ENCODE data around the gene DENND4B.

The DENND4B gene

GRCh38 chr1:153932156-153933131 is 14.1 kb downstream of the DENND4B start:
- Histone ChIP-seq H3K36me3 (ENCODE audit: insufficient read depth, low read length) (peaks cover 60% of the 10 kb centered on the region), H3K9ac (ENCODE audit: low read length) (no peak overlapping the region), H3K4me1 (ENCODE audit: insufficient read depth, low read length) (no peaks in the 10 kb centered on the region), H3K27ac (ENCODE audit: low read depth, low read length) (no peak overlapping the region), H3K9me3 (ENCODE audit: low read length) (no peaks in the 10 kb centered on the region), H3K27me3 (ENCODE audit: control insufficient read depth in 1 of 2, insufficient read depth in 2 of 2, low read length in 2 of 2) (no peaks in the 10 kb centered on the region), H3K4me3 (ENCODE audit: low read depth in 1 of 2, low read length in 2 of 2) (no peak overlapping the region)

GRCh38 chr1:153929981-153930948 is 16.3 kb downstream of the DENND4B start:
- Histone ChIP-seq H3K4me3 (ENCODE audit: low read depth in 1 of 2, low read length in 2 of 2) (no peak overlapping the region), H3K4me1 (ENCODE audit: insufficient read depth, low read length) (no peaks in the 10 kb centered on the region), H3K36me3 (ENCODE audit: insufficient read depth, low read length) (peaks cover 39% of the 10 kb centered on the region), H3K9ac (ENCODE audit: low read length) (no peak overlapping the region), H3K9me3 (ENCODE audit: low read length) (no peaks in the 10 kb centered on the region), H3K27ac (ENCODE audit: low read depth, low read length) (no peak overlapping the region), H3K27me3 (ENCODE audit: control insufficient read depth in 1 of 2, insufficient read depth in 2 of 2, low read length in 2 of 2) (no peaks in the 10 kb centered on the region)

- H3K9me3 ChIP-seq (ENCODE audit: low read length) = no peaks in the 10 kb centered on the region
- H3K27ac ChIP-seq (ENCODE audit: low read depth, low read length) = no peak overlapping the region
- H3K9ac ChIP-seq (ENCODE audit: low read length) = no peak overlapping the region
- no peaks in the 10 kb centered on the region for H3K4me1 ChIP-seq (ENCODE audit: insufficient read depth, low read length)
- no peak overlapping the region for H3K4me3 ChIP-seq (ENCODE audit: low read depth in 1 of 2, low read length in 2 of 2)
- H3K36me3 ChIP-seq (ENCODE audit: insufficient read depth, low read length) = peaks cover 31% of the 10 kb centered on the region
- no peaks in the 10 kb centered on the region for H3K27me3 ChIP-seq (ENCODE audit: control insufficient read depth in 1 of 2, insufficient read depth in 2 of 2, low read length in 2 of 2)
These were observed 17.1 kb downstream of the DENND4B start for GRCh38 chr1:153929426-153929825.

- Histone ChIP-seq H3K4me3 (ENCODE audit: low read depth in 1 of 2, low read length in 2 of 2) (no peak overlapping the region), H3K9me3 (ENCODE audit: low read length) (no peaks in the 10 kb centered on the region), H3K27ac (ENCODE audit: low read depth, low read length) (no peak overlapping the region), H3K36me3 (ENCODE audit: insufficient read depth, low read length) (peaks cover 25% of the 10 kb centered on the region), H3K9ac (ENCODE audit: low read length) (no peak overlapping the region), H3K27me3 (ENCODE audit: control insufficient read depth in 1 of 2, insufficient read depth in 2 of 2, low read length in 2 of 2) (no peaks in the 10 kb centered on the region), H3K4me1 (ENCODE audit: insufficient read depth, low read length) (peaks cover 3% of the 10 kb centered on the region)
These were observed 17.7 kb downstream of the DENND4B start for GRCh38 chr1:153928791-153929341.

GRCh38 chr1:153928245-153928644 is 18.3 kb downstream of the DENND4B start:
- Histone ChIP-seq H3K36me3 (ENCODE audit: insufficient read depth, low read length) (peaks cover 19% of the 10 kb centered on the region), H3K9me3 (ENCODE audit: low read length) (no peaks in the 10 kb centered on the region), H3K9ac (ENCODE audit: low read length) (no peak overlapping the region), H3K4me3 (ENCODE audit: low read depth in 1 of 2, low read length in 2 of 2) (no peak overlapping the region), H3K27ac (ENCODE audit: low read depth, low read length) (no peak overlapping the region), H3K27me3 (ENCODE audit: control insufficient read depth in 1 of 2, insufficient read depth in 2 of 2, low read length in 2 of 2) (no peaks in the 10 kb centered on the region), H3K4me1 (ENCODE audit: insufficient read depth, low read length) (peaks cover 6% of the 10 kb centered on the region)

- no peak overlapping the region for H3K4me3 ChIP-seq (ENCODE audit: low read depth in 1 of 2, low read length in 2 of 2)
- H3K36me3 ChIP-seq (ENCODE audit: insufficient read depth, low read length) = peaks cover 10% of the 10 kb centered on the region
- H3K27me3 ChIP-seq (ENCODE audit: control insufficient read depth in 1 of 2, insufficient read depth in 2 of 2, low read length in 2 of 2) = no peaks in the 10 kb centered on the region
- no peak overlapping the region for H3K27ac ChIP-seq (ENCODE audit: low read depth, low read length)
- H3K9me3 ChIP-seq (ENCODE audit: low read length) = no peaks in the 10 kb centered on the region
- peaks cover 10% of the 10 kb centered on the region for H3K4me1 ChIP-seq (ENCODE audit: insufficient read depth, low read length)
- H3K9ac ChIP-seq (ENCODE audit: low read length) = no peak overlapping the region
These were observed 20.1 kb downstream of the DENND4B start for GRCh38 chr1:153926405-153926804.

- no peaks in the 10 kb centered on the region for H3K9me3 ChIP-seq (ENCODE audit: low read length)
- no peaks in the 10 kb centered on the region for H3K36me3 ChIP-seq (ENCODE audit: insufficient read depth, low read length)
- H3K27me3 ChIP-seq (ENCODE audit: control insufficient read depth in 1 of 2, insufficient read depth in 2 of 2, low read length in 2 of 2) = no peaks in the 10 kb centered on the region
- H3K27ac ChIP-seq (ENCODE audit: low read depth, low read length) = peak within 1 kb of the TSS; percentile 98
- peaks cover 35% of the 10 kb centered on the region for H3K4me1 ChIP-seq (ENCODE audit: insufficient read depth, low read length)
- H3K4me3 ChIP-seq (ENCODE audit: low read depth in 1 of 2, low read length in 2 of 2) = peak within 1 kb of the TSS; percentile 67 to 81
- H3K9ac ChIP-seq (ENCODE audit: low read length) = peak within 1 kb of the TSS; percentile 84
These were observed 23.3 kb downstream of the DENND4B start, which contains the start of gene GATAD2B for GRCh38 chr1:153922972-153923925. Gene GATAD2B (minus strand): TSS chr1:153922972. CDS start chr1:153828347, 94,625 bp downstream.

GRCh38 chr1:153922076-153922971 is 24.2 kb downstream of the DENND4B start:
- no peaks in the 10 kb centered on the region for H3K9me3 ChIP-seq (ENCODE audit: low read length)
- peak overlapping the region; percentile 58 for H3K9ac ChIP-seq (ENCODE audit: low read length)
- peak overlapping the region; percentile 60 to 61 for H3K4me3 ChIP-seq (ENCODE audit: low read depth in 1 of 2, low read length in 2 of 2)
- H3K4me1 ChIP-seq (ENCODE audit: insufficient read depth, low read length) = peaks cover 35% of the 10 kb centered on the region
- peak overlapping the region; percentile 29 for H3K27ac ChIP-seq (ENCODE audit: low read depth, low read length)
- H3K36me3 ChIP-seq (ENCODE audit: insufficient read depth, low read length) = peaks cover 3% of the 10 kb centered on the region
- H3K27me3 ChIP-seq (ENCODE audit: control insufficient read depth in 1 of 2, insufficient read depth in 2 of 2, low read length in 2 of 2) = no peaks in the 10 kb centered on the region

GRCh38 chr1:153921803-153922075 is 24.8 kb downstream of the DENND4B start:
- peaks cover 35% of the 10 kb centered on the region for H3K4me1 ChIP-seq (ENCODE audit: insufficient read depth, low read length)

More at GRCh38 chr1:153921803-153922075, 24.8 kb downstream of the DENND4B start:
- H3K9ac ChIP-seq (ENCODE audit: low read length) = peak overlapping the region; percentile 58
- peak overlapping the region; percentile 60 to 61 for H3K4me3 ChIP-seq (ENCODE audit: low read depth in 1 of 2, low read length in 2 of 2)
- peak overlapping the region; percentile 29 for H3K27ac ChIP-seq (ENCODE audit: low read depth, low read length)
- H3K27me3 ChIP-seq (ENCODE audit: control insufficient read depth in 1 of 2, insufficient read depth in 2 of 2, low read length in 2 of 2) = no peaks in the 10 kb centered on the region
- no peaks in the 10 kb centered on the region for H3K9me3 ChIP-seq (ENCODE audit: low read length)
- peaks cover 3% of the 10 kb centered on the region for H3K36me3 ChIP-seq (ENCODE audit: insufficient read depth, low read length)
